HUES6 (cell line): ENCODE results near the gene ATP1B2.

Experiments
- H3K27ac ChIP-seq: 2 replicates; pipeline ENCODE4 v1.7.0; 2013; ENCODE audit warnings: low read depth, mild to moderate bottlenecking, low read length, inconsistent platforms
- H3K27me3 ChIP-seq: 2 replicates; pipeline ENCODE4 v1.6.1; 2013; ENCODE audit warnings: low read length; ENCODE audit not compliant: control insufficient read depth, insufficient read depth
- H3K36me3 ChIP-seq: 2 replicates; pipeline ENCODE4 v1.6.1; 2013; ENCODE audit warnings: low read length; ENCODE audit not compliant: control insufficient read depth, insufficient read depth
- H3K4me1 ChIP-seq: 2 replicates; pipeline ENCODE4 v1.6.1; 2013; ENCODE audit warnings: low read length; ENCODE audit not compliant: control insufficient read depth, insufficient read depth
- H3K4me3 ChIP-seq: 2 replicates; pipeline ENCODE4 v1.5.1; 2013; ENCODE audit warnings: low read depth, low read length
- H3K9ac ChIP-seq: one replicate; pipeline ENCODE4 v1.6.1; 2013; ENCODE audit warnings: mild to moderate bottlenecking, low read length
- H3K9me3 ChIP-seq: 2 replicates; pipeline ENCODE4 v1.6.1; 2013; ENCODE audit warnings: low read depth, low read length; ENCODE audit not compliant: control insufficient read depth, insufficient read depth

The ATP1B2 gene

DNA sequence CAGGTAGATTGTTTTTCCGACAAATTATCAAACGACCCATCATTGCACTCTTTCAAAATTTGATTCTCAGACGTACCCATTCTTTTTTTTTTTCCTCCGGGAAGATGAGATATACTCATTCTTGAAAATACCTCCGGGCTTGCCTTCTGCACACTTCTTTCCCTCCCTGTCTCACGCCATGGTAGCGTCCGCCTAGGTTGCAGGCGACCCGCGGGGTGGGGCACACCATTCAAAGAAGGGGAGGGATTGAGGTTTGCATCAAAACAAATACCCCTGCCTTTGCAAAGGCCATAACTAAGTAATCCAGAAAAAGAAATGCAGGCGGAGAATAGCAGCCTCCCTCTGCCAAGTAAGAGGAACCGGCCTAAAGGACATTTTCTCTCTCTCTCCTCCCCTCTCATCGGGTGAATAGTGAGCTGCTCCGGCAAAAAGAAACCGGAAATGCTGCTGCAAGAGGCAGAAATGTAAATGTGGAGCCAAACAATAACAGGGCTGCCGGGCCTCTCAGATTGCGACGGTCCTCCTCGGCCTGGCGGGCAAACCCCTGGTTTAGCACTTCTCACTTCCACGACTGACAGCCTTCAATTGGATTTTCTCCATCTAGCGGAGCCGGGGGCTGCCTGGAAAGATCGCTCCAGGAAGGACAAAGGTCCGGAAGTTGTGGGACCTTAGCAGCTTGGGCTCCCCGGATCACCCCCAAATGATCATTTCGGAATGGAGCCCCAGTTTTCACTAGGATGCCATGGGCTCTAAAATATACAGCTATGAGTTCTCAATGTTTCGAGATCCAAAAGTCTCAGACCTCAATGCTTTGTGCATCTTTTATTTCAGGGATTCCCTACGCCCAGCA lies 35.7 kb downstream of the ATP1B2 start:
- H3K36me3 ChIP-seq: peaks cover 15% of the 10 kb centered on the region; the same call in 1 of the 2 replicates
- H3K4me1 ChIP-seq: peaks cover 14% of the 10 kb centered on the region; the same call in 1 of the 2 replicates
- no peaks in the 10 kb centered on the region for H3K9me3 ChIP-seq
- H3K9ac ChIP-seq: peak overlapping the region; percentile 98
- peak overlapping the region; percentile 85 for H3K4me3 ChIP-seq
- H3K27me3 ChIP-seq: no peaks in the 10 kb centered on the region
- H3K27ac ChIP-seq: peak overlapping the region; percentile 99

DNA sequence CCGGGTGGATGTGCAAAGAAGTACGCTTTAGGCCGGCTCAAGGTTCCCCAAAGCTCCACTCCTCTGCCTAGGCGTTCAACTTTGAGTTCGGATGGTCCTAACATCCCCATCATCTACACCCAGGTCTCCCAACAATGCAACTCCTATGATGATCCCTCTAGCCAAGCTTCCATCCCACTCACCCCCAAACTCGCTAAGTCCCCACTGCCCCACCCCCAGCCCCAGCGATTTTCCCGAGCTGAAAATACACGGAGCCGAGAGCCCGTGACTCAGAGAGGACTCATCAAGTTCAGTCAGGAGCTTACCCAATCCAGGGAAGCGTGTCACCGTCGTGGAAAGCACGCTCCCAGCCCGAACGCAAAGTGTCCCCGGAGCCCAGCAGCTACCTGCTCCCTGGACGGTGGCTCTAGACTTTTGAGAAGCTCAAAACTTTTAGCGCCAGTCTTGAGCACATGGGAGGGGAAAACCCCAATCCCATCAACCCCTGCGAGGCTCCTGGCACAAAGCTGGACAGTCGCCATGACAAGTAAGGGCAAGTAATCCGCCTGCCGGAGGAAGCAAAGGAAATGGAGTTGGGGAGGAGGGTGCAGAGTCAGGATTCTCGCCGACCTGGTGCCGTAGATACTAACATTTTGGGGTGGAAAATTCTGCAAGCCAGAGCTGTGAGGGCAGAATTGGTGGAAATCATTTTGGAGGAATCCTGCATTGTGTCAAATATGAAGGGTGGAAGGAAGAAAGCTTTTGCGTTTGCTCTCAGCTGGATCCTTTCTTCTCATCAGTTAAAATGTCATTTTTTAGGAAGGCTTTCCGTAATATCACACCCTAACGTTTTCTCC lies 36.6 kb downstream of the ATP1B2 start, which contains the start of gene TP53:
Gene TP53, minus strand, starts transcription at position 419 of the 836 bp plus-strand sequence. CDS start 10,896 bp downstream, outside the sequence.
- Histone ChIP-seq H3K4me1 (peaks cover 14% of the 10 kb centered on the region; the same call in 1 of the 2 replicates), H3K27me3 (no peaks in the 10 kb centered on the region), H3K36me3 (peaks cover 15% of the 10 kb centered on the region; the same call in 1 of the 2 replicates), H3K27ac (peak within 1 kb of the TSS; percentile 99), H3K9me3 (no peaks in the 10 kb centered on the region), H3K9ac (peak within 1 kb of the TSS; percentile 98), H3K4me3 (peak within 1 kb of the TSS; percentile 85)

DNA sequence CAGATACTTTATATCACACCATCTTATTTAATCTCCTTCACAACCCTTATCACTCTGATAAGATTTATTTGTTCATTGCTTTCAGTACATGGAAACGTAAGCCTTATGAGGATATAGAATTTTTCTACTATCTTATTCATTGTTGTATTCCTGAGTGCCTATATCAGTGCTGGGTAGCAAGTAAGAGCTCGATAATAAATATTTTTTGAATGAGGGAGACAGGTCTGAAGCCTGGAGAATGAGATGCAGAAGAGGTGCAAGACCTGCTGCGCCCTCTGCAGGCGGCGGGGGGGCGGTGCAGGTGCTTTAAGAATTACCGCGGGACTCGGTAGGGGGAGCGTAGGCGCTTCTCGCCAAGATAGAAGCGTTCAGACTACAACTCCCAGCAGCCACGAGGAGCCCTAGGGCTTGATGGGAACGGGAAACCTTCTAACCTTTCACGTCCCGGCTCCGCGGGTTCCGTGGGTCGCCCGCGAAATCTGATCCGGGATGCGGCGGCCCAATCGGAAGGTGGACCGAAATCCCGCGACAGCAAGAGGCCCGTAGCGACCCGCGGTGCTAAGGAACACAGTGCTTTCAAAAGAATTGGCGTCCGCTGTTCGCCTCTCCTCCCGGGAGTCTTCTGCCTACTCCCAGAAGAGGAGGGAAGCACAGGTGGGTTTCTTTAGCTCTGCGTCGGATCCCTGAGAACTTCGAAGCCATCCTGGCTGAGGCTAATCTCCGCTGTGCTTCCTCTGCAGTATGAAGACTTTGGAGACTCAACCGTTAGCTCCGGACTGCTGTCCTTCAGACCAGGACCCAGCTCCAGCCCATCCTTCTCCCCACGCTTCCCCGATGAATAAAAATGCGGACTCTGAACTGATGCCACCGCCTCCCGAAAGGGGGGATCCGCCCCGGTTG lies 37.4 kb downstream of the ATP1B2 start, which contains the start of gene WRAP53:
Gene WRAP53, plus strand, starts transcription at position 570 of the 900 bp plus-strand sequence. Its CDS starts 172 bp downstream, at position 742.
- H3K4me1 ChIP-seq: peaks cover 14% of the 10 kb centered on the region; the same call in 1 of the 2 replicates
- peaks cover 14% of the 10 kb centered on the region for H3K36me3 ChIP-seq
- no peaks in the 10 kb centered on the region for H3K9me3 ChIP-seq
- peak within 1 kb of the TSS; percentile 99 for H3K27ac ChIP-seq
- H3K27me3 ChIP-seq: no peaks in the 10 kb centered on the region
- peak within 1 kb of the TSS; percentile 98 for H3K9ac ChIP-seq
- peak within 1 kb of the TSS; percentile 85 for H3K4me3 ChIP-seq

DNA sequence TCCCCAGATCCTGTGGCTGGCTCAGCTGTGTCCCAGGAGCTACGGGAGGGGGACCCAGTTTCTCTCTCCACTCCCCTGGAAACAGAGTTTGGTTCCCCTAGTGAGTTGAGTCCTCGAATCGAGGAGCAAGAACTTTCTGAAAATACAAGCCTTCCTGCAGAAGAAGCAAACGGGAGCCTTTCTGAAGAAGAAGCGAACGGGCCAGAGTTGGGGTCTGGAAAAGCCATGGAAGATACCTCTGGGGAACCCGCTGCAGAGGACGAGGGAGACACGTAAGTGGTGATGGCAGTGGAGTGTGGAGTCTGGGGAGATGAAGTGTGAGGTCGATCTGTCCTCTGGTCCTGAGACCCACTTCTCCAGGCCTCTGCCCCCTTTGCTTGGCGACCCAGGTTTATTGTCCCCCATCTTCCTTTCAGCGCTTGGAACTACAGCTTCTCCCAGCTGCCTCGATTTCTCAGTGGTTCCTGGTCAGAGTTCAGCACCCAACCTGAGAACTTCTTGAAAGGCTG lies 38.1 kb downstream of the ATP1B2 start:
- no peaks in the 10 kb centered on the region for H3K9me3 ChIP-seq
- H3K9ac ChIP-seq: peak overlapping the region; percentile 74
- H3K4me3 ChIP-seq: peak overlapping the region; percentile 65
- H3K27ac ChIP-seq: no peak overlapping the region
- peaks cover 14% of the 10 kb centered on the region; the same call in 1 of the 2 replicates for H3K4me1 ChIP-seq
- H3K27me3 ChIP-seq: no peaks in the 10 kb centered on the region
- peaks cover 16% of the 10 kb centered on the region for H3K36me3 ChIP-seq

DNA sequence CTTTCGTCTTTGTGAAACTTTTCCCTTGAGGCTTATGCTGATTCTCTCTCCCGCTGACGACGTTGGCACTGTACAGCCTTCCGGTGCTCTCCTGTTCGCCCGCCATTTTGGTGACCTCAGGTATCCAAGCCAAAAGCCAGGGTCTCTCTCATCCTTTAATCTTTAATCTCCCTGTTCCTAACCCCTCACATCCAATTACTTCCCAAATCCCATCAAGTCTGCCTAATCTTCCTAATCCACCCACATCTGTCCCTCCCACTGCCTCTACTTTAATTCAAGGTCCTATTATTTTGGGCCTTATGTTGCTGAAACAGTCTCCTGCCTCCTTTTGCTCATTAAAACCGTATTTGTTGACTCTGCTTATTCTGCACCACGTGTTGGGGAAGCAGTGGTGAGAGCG lies 44.9 kb downstream of the ATP1B2 start:
- no peak overlapping the region for H3K9ac ChIP-seq
- no peaks in the 10 kb centered on the region for H3K4me1 ChIP-seq
- H3K27ac ChIP-seq: no peak overlapping the region
- H3K9me3 ChIP-seq: no peaks in the 10 kb centered on the region
- H3K4me3 ChIP-seq: no peak overlapping the region
- peaks cover 19% of the 10 kb centered on the region for H3K36me3 ChIP-seq
- H3K27me3 ChIP-seq: no peaks in the 10 kb centered on the region

DNA sequence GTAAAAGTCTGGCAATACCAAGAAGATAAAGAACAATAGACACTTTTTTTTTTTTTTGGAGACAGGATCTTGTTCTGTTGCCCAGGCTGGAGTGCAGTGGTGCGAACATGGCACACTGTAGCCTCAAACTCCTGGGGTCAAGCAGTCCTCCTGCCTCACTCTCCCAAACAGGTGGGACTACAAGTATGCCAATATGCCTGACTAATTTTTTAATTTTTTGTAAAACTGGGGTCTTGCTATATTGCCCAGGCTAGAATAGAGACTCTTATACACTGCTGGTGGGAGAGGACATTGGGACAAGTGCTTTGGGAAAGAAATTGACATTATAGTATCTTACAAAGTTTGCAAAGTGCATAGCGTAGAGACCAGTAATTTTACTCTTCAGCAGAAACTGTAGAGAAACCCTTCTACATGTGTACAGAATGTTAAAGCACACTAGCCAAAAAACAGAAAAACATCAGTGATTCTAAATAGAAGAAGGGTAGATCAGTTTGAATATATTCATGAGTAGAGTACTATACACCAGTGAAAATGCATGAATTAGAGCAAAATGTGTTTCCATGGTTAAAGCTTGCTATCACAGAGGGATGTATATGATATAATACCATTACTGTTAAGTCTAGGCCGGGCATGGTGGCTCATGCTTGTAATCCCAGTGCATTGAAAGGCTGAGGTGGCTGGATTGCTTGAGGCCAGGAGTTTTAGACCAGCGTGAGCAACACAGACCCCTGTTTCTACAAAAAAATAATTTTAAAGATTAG lies 47.3 kb downstream of the ATP1B2 start:
- H3K4me1 ChIP-seq: peaks cover under 1% of the 10 kb centered on the region; the same call in 1 of the 2 replicates
- no peak overlapping the region for H3K27ac ChIP-seq
- peaks cover 25% of the 10 kb centered on the region for H3K36me3 ChIP-seq
- no peak overlapping the region for H3K4me3 ChIP-seq
- H3K9me3 ChIP-seq: no peaks in the 10 kb centered on the region
- no peak overlapping the region for H3K9ac ChIP-seq
- H3K27me3 ChIP-seq: no peaks in the 10 kb centered on the region

GRCh38 chr17:7700510-7700909 lies 49.8 kb downstream of the ATP1B2 start:
- Histone ChIP-seq H3K4me3 (no peak overlapping the region), H3K9ac (no peak overlapping the region), H3K9me3 (no peaks in the 10 kb centered on the region), H3K27me3 (no peaks in the 10 kb centered on the region), H3K4me1 (peaks cover 13% of the 10 kb centered on the region), H3K36me3 (peaks cover 13% of the 10 kb centered on the region), H3K27ac (no peak overlapping the region)

- H3K36me3 ChIP-seq: peaks cover 9% of the 10 kb centered on the region
- peaks cover 11% of the 10 kb centered on the region for H3K27me3 ChIP-seq
- no peaks in the 10 kb centered on the region for H3K9me3 ChIP-seq
- no peak overlapping the region for H3K27ac ChIP-seq
- peaks cover 22% of the 10 kb centered on the region for H3K4me1 ChIP-seq
- H3K9ac ChIP-seq: no peak overlapping the region
- no peak overlapping the region for H3K4me3 ChIP-seq
Observed at GRCh38 chr17:7701681-7702080, 51.0 kb downstream of the ATP1B2 start.

- Histone ChIP-seq H3K9ac (no peak overlapping the region), H3K36me3 (peaks cover 9% of the 10 kb centered on the region), H3K4me3 (no peak overlapping the region), H3K9me3 (no peaks in the 10 kb centered on the region), H3K4me1 (peaks cover 23% of the 10 kb centered on the region), H3K27ac (no peak overlapping the region), H3K27me3 (peaks cover 14% of the 10 kb centered on the region)
Observed at GRCh38 chr17:7702776-7703175, 52.0 kb downstream of the ATP1B2 start.
